ENCODE data around the gene ANXA8L1. TPM values are rescaled to one million over a fixed set of nuclear protein-coding genes. Genes with fewer than 3 reads are reported as not detected.
"Not testable (repeated sequence)": the region's sequence is repeated elsewhere in the genome, so short reads cannot be mapped to it uniquely, and the experiment has no call there.

Gene ANXA8L1
- total RNA-seq, 2 experiments from 2014 or later = not detected

DNA sequence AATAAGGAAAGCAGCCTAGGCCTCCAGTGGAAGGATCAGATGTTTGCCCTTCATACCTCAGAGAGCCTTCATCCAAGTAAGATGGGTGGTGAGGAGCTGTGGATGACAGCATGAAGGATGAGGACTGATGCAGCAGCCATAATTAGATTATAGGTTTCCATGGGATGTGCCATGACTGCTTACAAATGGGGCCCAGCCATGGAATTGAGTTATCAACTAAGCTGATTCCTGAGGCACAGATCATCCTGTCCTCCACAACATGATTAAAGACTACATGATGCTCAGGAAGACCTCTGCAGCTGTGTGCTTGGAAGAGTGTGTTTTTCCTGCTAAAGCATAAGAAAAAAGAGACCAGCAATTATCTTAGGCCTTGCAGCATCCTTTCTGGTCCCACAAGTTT, 35.5 kb downstream of the ANXA8L1 start:
- POLR2A ChIA-PET; H3K9me3 Mint-ChIP-seq (ENCODE audit: low read depth); H3K36me3 Mint-ChIP-seq (ENCODE audit: low read depth); intact Hi-C loops (cut with DNase I, micrococcal nuclease); CTCF ChIA-PET; DNase-seq; H3K27me3 Mint-ChIP-seq; H3K4me1 Mint-ChIP-seq; H3K4me3 Mint-ChIP-seq; ATAC-seq; H3K27ac Mint-ChIP-seq: not testable (repeated sequence)

GRCh38 chr10:46412665-46413064, 37.1 kb downstream of the ANXA8L1 start:
- H3K36me3 Mint-ChIP-seq (ENCODE audit: low read depth); DNase-seq; POLR2A ChIA-PET; H3K27ac Mint-ChIP-seq; CTCF ChIA-PET; H3K4me1 Mint-ChIP-seq; H3K9me3 Mint-ChIP-seq (ENCODE audit: low read depth); intact Hi-C loops (cut with DNase I, micrococcal nuclease); ATAC-seq; H3K4me3 Mint-ChIP-seq; H3K27me3 Mint-ChIP-seq: not testable (repeated sequence)

DNA sequence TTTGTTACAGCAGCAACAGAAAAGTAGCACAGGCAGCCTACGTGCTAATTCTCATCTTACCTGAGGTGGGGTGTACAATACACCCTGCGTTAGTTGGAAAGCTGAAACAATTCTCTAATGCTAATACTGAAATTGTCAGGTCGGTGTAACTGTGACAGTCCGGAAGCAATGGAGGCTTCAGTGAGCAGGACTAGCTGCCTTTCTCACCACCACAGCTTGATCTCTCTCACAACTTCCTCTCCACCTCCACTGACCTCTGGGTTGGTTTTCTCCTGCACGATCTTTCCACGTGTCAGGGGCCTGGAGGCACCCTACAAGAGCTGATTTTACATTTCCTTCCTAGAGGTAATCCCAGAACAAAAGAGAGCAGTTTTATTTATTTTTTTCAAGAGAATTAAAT, 39.7 kb downstream of the ANXA8L1 start:
- H3K4me3 Mint-ChIP-seq; POLR2A ChIA-PET; H3K27me3 Mint-ChIP-seq; H3K27ac Mint-ChIP-seq; intact Hi-C loops (cut with DNase I, micrococcal nuclease); CTCF ChIA-PET; H3K36me3 Mint-ChIP-seq (ENCODE audit: low read depth); H3K4me1 Mint-ChIP-seq; H3K9me3 Mint-ChIP-seq (ENCODE audit: low read depth); ATAC-seq; DNase-seq: not testable (repeated sequence)

- H3K27me3 Mint-ChIP-seq; H3K9me3 Mint-ChIP-seq (ENCODE audit: low read depth); H3K4me3 Mint-ChIP-seq; CTCF ChIA-PET; H3K4me1 Mint-ChIP-seq; H3K36me3 Mint-ChIP-seq (ENCODE audit: low read depth); intact Hi-C loops (cut with DNase I, micrococcal nuclease); DNase-seq; H3K27ac Mint-ChIP-seq; POLR2A ChIA-PET; ATAC-seq: not testable (repeated sequence)
Measured at GRCh38 chr10:46418283-46418682, 42.7 kb downstream of the ANXA8L1 start.

- ATAC-seq; H3K9me3 Mint-ChIP-seq (ENCODE audit: low read depth); DNase-seq; H3K4me1 Mint-ChIP-seq; intact Hi-C loops (cut with DNase I, micrococcal nuclease); POLR2A ChIA-PET; H3K27me3 Mint-ChIP-seq; H3K36me3 Mint-ChIP-seq (ENCODE audit: low read depth); H3K4me3 Mint-ChIP-seq; CTCF ChIA-PET; H3K27ac Mint-ChIP-seq: not testable (repeated sequence)
Measured at GRCh38 chr10:46419570-46420379, 44.2 kb downstream of the ANXA8L1 start.

GRCh38 chr10:46423550-46423949, 48.0 kb downstream of the ANXA8L1 start:
- ATAC-seq; H3K27ac Mint-ChIP-seq; H3K4me3 Mint-ChIP-seq; H3K27me3 Mint-ChIP-seq; H3K4me1 Mint-ChIP-seq; H3K36me3 Mint-ChIP-seq (ENCODE audit: low read depth); DNase-seq; POLR2A ChIA-PET; H3K9me3 Mint-ChIP-seq (ENCODE audit: low read depth); CTCF ChIA-PET; intact Hi-C loops (cut with DNase I, micrococcal nuclease): not testable (repeated sequence)

DNA sequence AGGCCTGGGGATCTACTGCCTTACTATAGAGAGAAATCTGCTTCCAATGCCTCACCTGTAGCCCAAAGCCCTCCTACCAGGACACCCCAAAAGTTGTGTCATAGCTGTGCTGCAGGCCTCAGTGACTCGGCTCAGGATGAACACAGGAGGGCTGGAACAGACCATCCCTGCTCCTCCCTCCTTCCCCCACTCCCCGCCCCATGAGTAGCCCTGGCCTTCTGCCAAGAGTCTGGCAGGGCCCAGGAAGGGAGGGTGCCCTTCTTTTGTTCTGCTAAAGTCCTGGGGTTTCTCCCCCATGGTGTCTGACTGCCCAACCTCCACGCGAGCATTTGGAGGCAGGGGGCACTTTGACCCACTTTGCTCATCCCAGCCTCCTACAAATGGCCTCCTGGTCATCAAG, 65.4 kb downstream of the ANXA8L1 start:
- H3K36me3 Mint-ChIP-seq (ENCODE audit: low read depth); H3K9me3 Mint-ChIP-seq (ENCODE audit: low read depth); H3K4me3 Mint-ChIP-seq; H3K4me1 Mint-ChIP-seq; CTCF ChIA-PET; H3K27me3 Mint-ChIP-seq; DNase-seq; ATAC-seq; POLR2A ChIA-PET; intact Hi-C loops (cut with DNase I, micrococcal nuclease); H3K27ac Mint-ChIP-seq: not testable (repeated sequence)

Other genes with a start within 250 kb of the ANXA8L1 start
- not detected for gene ANTXRL, start 88.8 kb upstream of the ANXA8L1 start, total RNA-seq
- not detected for gene NPY4R, start 90.2 kb downstream of the ANXA8L1 start, total RNA-seq
- gene GPRIN2, start 180.9 kb downstream of the ANXA8L1 start, total RNA-seq = not detected
- gene SYT15, start 203.4 kb downstream of the ANXA8L1 start, total RNA-seq = under 1 TPM; 0.91 to 0.93 TPM